ENCODE data around the gene PPM1L.

Gene PPM1L

DNA sequence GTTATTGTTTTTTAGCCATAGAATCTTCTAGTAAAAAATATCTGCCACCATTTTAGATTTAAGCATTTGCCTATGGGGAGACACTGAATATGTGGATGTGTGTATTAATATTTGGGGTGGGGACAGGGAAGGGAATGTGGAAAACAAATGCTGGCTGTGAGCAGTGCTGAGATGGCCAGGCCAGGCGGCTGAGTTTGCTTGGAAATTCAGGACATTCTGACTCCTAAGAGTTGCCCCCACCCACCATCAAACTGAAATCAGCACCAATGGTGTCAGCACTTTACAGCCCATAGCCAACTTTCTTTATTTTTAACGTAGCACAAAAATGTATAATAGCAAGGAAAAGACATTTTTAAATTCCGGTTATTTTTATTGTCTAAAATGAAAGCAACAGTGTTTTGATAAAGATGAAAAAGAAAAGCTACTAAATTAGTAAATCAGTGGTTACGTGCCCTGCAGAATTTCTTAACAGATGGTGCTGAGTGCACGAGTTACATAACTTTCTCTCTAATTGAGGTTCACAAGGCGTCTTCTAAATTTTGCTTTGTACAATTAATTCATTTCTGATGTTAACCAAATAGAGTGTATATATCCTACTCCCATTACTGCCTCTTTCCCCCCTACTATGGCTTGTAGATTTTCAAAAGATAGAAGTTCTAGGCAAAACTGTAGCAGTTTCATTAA is 315.1 kb downstream of the PPM1L start:
- Histone ChIP-seq H4K91ac (ENCODE audit: low read depth, low read length) (no peak overlapping the region), H2BK120ac (ENCODE audit: insufficient read depth, low read length, poor library complexity) (no peak overlapping the region), H3K18ac (ENCODE audit: low read length) (no peak overlapping the region), H3K23ac (ENCODE audit: low read length) (no peak overlapping the region), H3K9me3 (ENCODE audit: insufficient read depth, low read depth, low read length) (no peaks in the 10 kb centered on the region), H3K36me3 (ENCODE audit: control insufficient read depth in 1 of 2, insufficient read depth in 2 of 2, low read length in 2 of 2) (no peaks in the 10 kb centered on the region), H3K4me2 (ENCODE audit: low read length) (no peak overlapping the region), H3K79me1 (ENCODE audit: low read length) (no peaks in the 10 kb centered on the region), H3K14ac (ENCODE audit: low read length) (no peak overlapping the region), H3K79me2 (ENCODE audit: control insufficient read depth, insufficient read depth, low read length, poor library complexity) (no peaks in the 10 kb centered on the region), H3K4me3 (ENCODE audit: low read depth, low read length) (no peak overlapping the region), H3K27ac (ENCODE audit: low read depth, low read length) (no peak overlapping the region), H2AK5ac (ENCODE audit: low read length) (no peak overlapping the region), H4K12ac (ENCODE audit: low read depth, low read length) (no peak overlapping the region), H2BK5ac (ENCODE audit: low read depth, low read length, poor library complexity) (no peak overlapping the region), H3K4me1 (ENCODE audit: control insufficient read depth in 1 of 2, insufficient read depth in 2 of 2, low read length in 2 of 2) (peaks cover 4 to 7% of the 10 kb centered on the region in 2 experiments), H2AFZ (ENCODE audit: insufficient read depth, low read length, poor library complexity) (no peak overlapping the region), H2BK12ac (ENCODE audit: low read length) (no peak overlapping the region), H3K4ac (ENCODE audit: low read depth, low read length) (no peak overlapping the region), H3K27me3 (ENCODE audit: insufficient read depth, low read length) (no peaks in the 10 kb centered on the region), H4K8ac (ENCODE audit: low read depth, low read length) (no peak overlapping the region), H3K9ac (ENCODE audit: low read length) (no peak overlapping the region)
- DNase-seq = no peak
- no CpG with 5 or more reads among the region's 6 CpGs for WGBS (ENCODE audit: extremely low coverage, insufficient coverage, insufficient read length)

DNA sequence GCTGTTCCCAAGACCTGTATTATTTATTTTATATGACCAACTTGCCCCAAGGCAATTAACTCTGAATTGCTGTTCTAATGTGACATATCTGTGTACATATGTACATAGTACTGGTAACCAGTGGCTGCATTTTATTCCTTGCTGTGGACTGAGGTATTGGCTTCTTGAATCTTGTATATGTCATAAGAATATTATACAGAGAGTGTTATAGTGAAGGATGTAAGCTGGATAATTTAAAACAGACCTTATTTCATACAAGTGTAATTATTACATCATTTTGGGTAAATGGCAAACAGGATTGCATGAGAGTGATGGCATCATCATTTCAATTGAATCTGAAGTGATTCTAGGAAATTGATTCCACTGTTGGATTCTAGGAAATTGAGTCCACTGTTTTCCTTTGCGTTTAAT is 316.2 kb downstream of the PPM1L start:
- no peak overlapping the region for H3K4ac ChIP-seq (ENCODE audit: low read depth, low read length)
- H3K23ac ChIP-seq (ENCODE audit: low read length) = no peak overlapping the region
- no peak overlapping the region for H4K91ac ChIP-seq (ENCODE audit: low read depth, low read length)
- H3K79me2 ChIP-seq (ENCODE audit: control insufficient read depth, insufficient read depth, low read length, poor library complexity) = no peaks in the 10 kb centered on the region
- no peak overlapping the region for H2AK5ac ChIP-seq (ENCODE audit: low read length)
- no peak for DNase-seq
- H3K9me3 ChIP-seq (ENCODE audit: insufficient read depth, low read depth, low read length) = no peaks in the 10 kb centered on the region
- no peak overlapping the region for H3K27ac ChIP-seq (ENCODE audit: low read depth, low read length)
- H2BK120ac ChIP-seq (ENCODE audit: insufficient read depth, low read length, poor library complexity) = no peak overlapping the region
- no peaks in the 10 kb centered on the region for H3K36me3 ChIP-seq (ENCODE audit: control insufficient read depth in 1 of 2, insufficient read depth in 2 of 2, low read length in 2 of 2)
- no peak overlapping the region for H3K4me3 ChIP-seq (ENCODE audit: low read depth, low read length)
- no peak overlapping the region for H2BK5ac ChIP-seq (ENCODE audit: low read depth, low read length, poor library complexity)
- H4K8ac ChIP-seq (ENCODE audit: low read depth, low read length) = no peak overlapping the region
- no peaks in the 10 kb centered on the region for H3K27me3 ChIP-seq (ENCODE audit: insufficient read depth, low read length)
- peaks cover 4 to 7% of the 10 kb centered on the region in 2 experiments for H3K4me1 ChIP-seq (ENCODE audit: control insufficient read depth in 1 of 2, insufficient read depth in 2 of 2, low read length in 2 of 2)
- H3K79me1 ChIP-seq (ENCODE audit: low read length) = no peaks in the 10 kb centered on the region
- no peak overlapping the region for H4K12ac ChIP-seq (ENCODE audit: low read depth, low read length)
- H3K4me2 ChIP-seq (ENCODE audit: low read length) = no peak overlapping the region
- no peak overlapping the region for H3K14ac ChIP-seq (ENCODE audit: low read length)
- WGBS (ENCODE audit: extremely low coverage, insufficient coverage, insufficient read length) = no CpG with 5 or more reads among the region's 1 CpG
- no peak overlapping the region for H3K18ac ChIP-seq (ENCODE audit: low read length)
- no peak overlapping the region for H2AFZ ChIP-seq (ENCODE audit: insufficient read depth, low read length, poor library complexity)
- H2BK12ac ChIP-seq (ENCODE audit: low read length) = no peak overlapping the region
- no peak overlapping the region for H3K9ac ChIP-seq (ENCODE audit: low read length)

DNA sequence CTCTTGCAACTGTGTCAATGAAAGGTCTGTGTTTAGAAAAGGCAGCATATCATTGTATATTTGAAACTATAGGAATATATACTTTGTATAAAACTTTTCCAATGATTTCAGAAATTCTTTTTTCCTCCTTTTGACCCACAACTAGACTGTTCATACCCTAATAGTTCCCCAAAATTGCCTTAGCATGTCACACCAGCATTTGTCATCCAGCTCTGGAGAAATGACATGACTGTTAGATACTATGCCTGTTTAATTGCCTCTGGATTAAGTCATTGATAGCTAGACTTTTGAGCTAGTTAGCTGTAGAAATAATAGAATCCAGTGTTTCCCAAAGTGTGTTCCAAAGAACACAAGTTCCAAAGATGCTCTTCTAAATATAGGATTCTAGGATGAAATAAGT is 316.7 kb downstream of the PPM1L start:
- no peak overlapping the region for H4K8ac ChIP-seq (ENCODE audit: low read depth, low read length)
- H4K91ac ChIP-seq (ENCODE audit: low read depth, low read length) = no peak overlapping the region
- no peaks in the 10 kb centered on the region for H3K27me3 ChIP-seq (ENCODE audit: insufficient read depth, low read length)

DNA sequence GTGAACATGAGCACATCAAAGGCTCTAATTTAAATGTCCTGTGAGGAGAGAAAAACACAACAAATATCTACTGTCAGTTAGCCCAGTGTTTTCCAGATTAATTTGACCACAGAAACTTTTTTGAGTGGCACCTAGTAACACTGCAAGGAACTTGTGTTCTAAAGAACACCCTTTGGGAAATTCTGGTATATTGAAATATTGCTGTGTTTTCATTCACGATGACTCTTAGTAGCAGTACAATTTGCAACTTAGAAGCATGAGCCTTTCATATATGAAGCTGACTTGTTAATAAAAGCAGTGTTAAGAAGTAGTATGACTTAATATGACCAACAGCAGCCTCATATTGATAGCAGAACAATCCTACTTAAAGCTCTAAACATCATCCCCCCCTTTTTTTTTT is 317.1 kb downstream of the PPM1L start:
- Histone ChIP-seq H2BK5ac (ENCODE audit: low read depth, low read length, poor library complexity) (no peak overlapping the region), H2BK120ac (ENCODE audit: insufficient read depth, low read length, poor library complexity) (no peak overlapping the region), H4K12ac (ENCODE audit: low read depth, low read length) (no peak overlapping the region), H3K14ac (ENCODE audit: low read length) (no peak overlapping the region), H3K23ac (ENCODE audit: low read length) (no peak overlapping the region), H3K4ac (ENCODE audit: low read depth, low read length) (no peak overlapping the region), H4K8ac (ENCODE audit: low read depth, low read length) (no peak overlapping the region), H3K9ac (ENCODE audit: low read length) (no peak overlapping the region), H3K79me2 (ENCODE audit: control insufficient read depth, insufficient read depth, low read length, poor library complexity) (no peaks in the 10 kb centered on the region), H2BK12ac (ENCODE audit: low read length) (no peak overlapping the region), H3K27me3 (ENCODE audit: insufficient read depth, low read length) (no peaks in the 10 kb centered on the region), H2AK5ac (ENCODE audit: low read length) (no peak overlapping the region), H3K36me3 (ENCODE audit: control insufficient read depth in 1 of 2, insufficient read depth in 2 of 2, low read length in 2 of 2) (no peaks in the 10 kb centered on the region), H2AFZ (ENCODE audit: insufficient read depth, low read length, poor library complexity) (no peak overlapping the region), H3K18ac (ENCODE audit: low read length) (no peak overlapping the region), H3K79me1 (ENCODE audit: low read length) (no peaks in the 10 kb centered on the region), H4K91ac (ENCODE audit: low read depth, low read length) (no peak overlapping the region), H3K9me3 (ENCODE audit: insufficient read depth, low read depth, low read length) (no peaks in the 10 kb centered on the region), H3K4me2 (ENCODE audit: low read length) (no peak overlapping the region), H3K4me1 (ENCODE audit: control insufficient read depth in 1 of 2, insufficient read depth in 2 of 2, low read length in 2 of 2) (peaks cover 4 to 6% of the 10 kb centered on the region in 2 experiments), H3K4me3 (ENCODE audit: low read depth, low read length) (no peak overlapping the region), H3K27ac (ENCODE audit: low read depth, low read length) (no peak overlapping the region)
- no CpG with 5 or more reads among the region's 1 CpG for WGBS (ENCODE audit: extremely low coverage, insufficient coverage, insufficient read length)
- no peak for DNase-seq

More for the DNA sequence above, 316.7 kb downstream of the PPM1L start:
- Histone ChIP-seq H3K4me3 (ENCODE audit: low read depth, low read length) (no peak overlapping the region), H2BK120ac (ENCODE audit: insufficient read depth, low read length, poor library complexity) (no peak overlapping the region), H3K36me3 (ENCODE audit: control insufficient read depth in 1 of 2, insufficient read depth in 2 of 2, low read length in 2 of 2) (no peaks in the 10 kb centered on the region), H2BK5ac (ENCODE audit: low read depth, low read length, poor library complexity) (no peak overlapping the region), H3K9ac (ENCODE audit: low read length) (no peak overlapping the region), H2BK12ac (ENCODE audit: low read length) (no peak overlapping the region), H4K12ac (ENCODE audit: low read depth, low read length) (no peak overlapping the region), H3K18ac (ENCODE audit: low read length) (no peak overlapping the region), H3K4me1 (ENCODE audit: control insufficient read depth in 1 of 2, insufficient read depth in 2 of 2, low read length in 2 of 2) (peaks cover 4 to 7% of the 10 kb centered on the region in 2 experiments), H3K79me1 (ENCODE audit: low read length) (no peaks in the 10 kb centered on the region), H3K23ac (ENCODE audit: low read length) (no peak overlapping the region), H3K14ac (ENCODE audit: low read length) (no peak overlapping the region), H3K79me2 (ENCODE audit: control insufficient read depth, insufficient read depth, low read length, poor library complexity) (no peaks in the 10 kb centered on the region), H3K9me3 (ENCODE audit: insufficient read depth, low read depth, low read length) (no peaks in the 10 kb centered on the region), H2AK5ac (ENCODE audit: low read length) (no peak overlapping the region), H3K27ac (ENCODE audit: low read depth, low read length) (no peak overlapping the region), H2AFZ (ENCODE audit: insufficient read depth, low read length, poor library complexity) (no peak overlapping the region), H3K4me2 (ENCODE audit: low read length) (no peak overlapping the region), H3K4ac (ENCODE audit: low read depth, low read length) (no peak overlapping the region)
- no peak for DNase-seq

Data from trophoblast cell (in vitro differentiated cells and primary cell).